Measurements from ENCODE around the gene CDPF1.

- TF ChIP-seq, protein P1, sequence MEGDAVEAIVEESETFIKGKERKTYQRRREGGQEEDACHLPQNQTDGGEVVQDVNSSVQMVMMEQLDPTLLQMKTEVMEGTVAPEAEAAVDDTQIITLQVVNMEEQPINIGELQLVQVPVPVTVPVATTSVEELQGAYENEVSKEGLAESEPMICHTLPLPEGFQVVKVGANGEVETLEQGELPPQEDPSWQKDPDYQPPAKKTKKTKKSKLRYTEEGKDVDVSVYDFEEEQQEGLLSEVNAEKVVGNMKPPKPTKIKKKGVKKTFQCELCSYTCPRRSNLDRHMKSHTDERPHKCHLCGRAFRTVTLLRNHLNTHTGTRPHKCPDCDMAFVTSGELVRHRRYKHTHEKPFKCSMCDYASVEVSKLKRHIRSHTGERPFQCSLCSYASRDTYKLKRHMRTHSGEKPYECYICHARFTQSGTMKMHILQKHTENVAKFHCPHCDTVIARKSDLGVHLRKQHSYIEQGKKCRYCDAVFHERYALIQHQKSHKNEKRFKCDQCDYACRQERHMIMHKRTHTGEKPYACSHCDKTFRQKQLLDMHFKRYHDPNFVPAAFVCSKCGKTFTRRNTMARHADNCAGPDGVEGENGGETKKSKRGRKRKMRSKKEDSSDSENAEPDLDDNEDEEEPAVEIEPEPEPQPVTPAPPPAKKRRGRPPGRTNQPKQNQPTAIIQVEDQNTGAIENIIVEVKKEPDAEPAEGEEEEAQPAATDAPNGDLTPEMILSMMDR (IDR thresholded peaks at IDR 0.05): no peak
- no peak for TF ChIP-seq POLR2A (IDR thresholded peaks at IDR 0.05)
These were observed 39.3 kb upstream of the CDPF1 start for GRCh38 chr22:46289244-46289891.

All from esophagus squamous epithelium (tissue), 4 donors.